Ovary (tissue), 9 donors: ENCODE measurements around the gene REELD1. TPM values are rescaled to one million over a fixed set of nuclear protein-coding genes. Genes with fewer than 3 reads are reported as not detected.

Experiments used
- DNase-seq, 5 donors: peaks; one replicate each; pipeline ENCODE4 v3.0.0-alpha.2; 2019 to 2020
- H3K27ac ChIP-seq, 2 donors: fragments of 200-600 bp; one replicate each; pipeline versions ENCODE4 v1.5.1 to v1.8.0; 2019 to 2022
- H3K27me3 ChIP-seq: fragments of 200-600 bp; one replicate; pipeline ENCODE4 v1.8.0; 2022
- H3K36me3 ChIP-seq: fragments of 200-600 bp; sonication (generic); one replicate; pipeline ENCODE4 v1.5.1; 2019
- H3K4me1 ChIP-seq: one replicate; pipeline ENCODE4 v1.8.1; 2013; ENCODE audit warnings: mild to moderate bottlenecking, moderate library complexity; ENCODE audit not compliant: insufficient read depth
- H3K4me3 ChIP-seq: fragments of 200-600 bp; sonication (generic); one replicate; pipeline ENCODE4 v1.5.1; 2017
- H3K9me3 ChIP-seq, 2 donors: fragments of 200-600 bp in 1 of 2; sonication (generic) in 1 of 2; one replicate each; pipeline versions ENCODE4 v1.5.1 to v1.8.1; 2013 to 2019; ENCODE audit warnings: mild to moderate bottlenecking in 1 of 2, moderate library complexity in 1 of 2
- CTCF ChIP-seq, 3 donors: fragments of 450-650 bp in 2 of 3; fragments of 200-600 bp in 1 of 3; IDR thresholded peaks; one replicate each; pipeline versions ENCODE4 v1.5.1 to v1.8.0; 2016 to 2022; ENCODE audit warnings: antibody characterized with exemption in 3 of 3, mild to moderate bottlenecking in 1 of 3
- EP300 ChIP-seq: sonication (generic); formaldehyde crosslinking; IDR thresholded peaks from one replicate; pipeline ENCODE4 v1.6.1; 2017; ENCODE audit warnings: antibody characterized with exemption
- POLR2A ChIP-seq: fragments of 450-650 bp; IDR thresholded peaks from one replicate; pipeline ENCODE4 v1.6.1; 2017; ENCODE audit warnings: antibody characterized with exemption, mild to moderate bottlenecking, moderate library complexity
- WGBS, 3 donors: extraction: QIAGEN DNeasy Blood & Tissue Kit in 1 of 3; methylation state at CpG; one replicate each; pipeline versions ENCODE4 v1.1.5 to v1.1.7; 2013 to 2017; 5-methylcytosine and 5-hydroxymethylcytosine counted together
- intact Hi-C, 4 donors: fragments of 100-400 bp; cut with DNase I; formaldehyde crosslinking; loops; one replicate each; pipeline versions ENCODE4 v1.11.0 to v1.15.1; 2022 to 2023
- polyA plus RNA-seq, 2 donors: library from polyadenylated mRNA; stranded (reverse); fragments of 200-250 nt in 1 of 2; fragments of 350-450 nt in 1 of 2; fragmentation: Illumina TruSeq in 1 of 2; extraction: RNeasy Lipid Tissue Mini Kit (QIAGEN cat#74804) in 1 of 2; gene quantifications; one replicate each; pipeline ENCODE4 v1.2.3, GENCODE V29; 2013 to 2014
- total RNA-seq, 7 donors: library from RNA; depleted of rRNA in 2 of 7; stranded (reverse); fragments of >200 nt in 2 of 7; fragmentation: NEBNext Ultra II Directional in 3 of 7; extraction: Animal tissue kit (Norgen Biotek cat#: 25700) in 3 of 7; gene quantifications; one replicate each; pipeline versions ENCODE4 v1.1.0 to v1.2.4, GENCODE V29; 2016 to 2023
- donor health status: DM: no; HTN: no; CAD: no; lungs with moderate emphysema.
- donor health status: DM: no; HTN: no; CAD: no.
- donor health status: Bipolar disorder and iron deficiency.
- donor health status: DM: yes; HTN: yes; CAD: no.
- donor health status: DM: no; HTN: no; CAD: no.
- donor health status: DM: yes; HTN: yes; CAD: no.

Gene REELD1
- total and polyA plus RNA-seq, 9 donors = 0.15 to 0.95 (median 0.38) TPM; not detected in 5

- H3K4me1 ChIP-seq = no peaks in the 10 kb centered on the region
- H3K27ac ChIP-seq = no peak overlapping the region
- H3K9me3 ChIP-seq = no peaks in the 10 kb centered on the region
- intact Hi-C loops = no loop called here
- TF ChIP-seq EP300 (no peak), CTCF (IDR thresholded peaks at IDR 0.05) (no peak), POLR2A (no peak)
- H3K36me3 ChIP-seq = no peaks in the 10 kb centered on the region
- no peaks in the 10 kb centered on the region for H3K27me3 ChIP-seq
- no peak overlapping the region for H3K4me3 ChIP-seq
- WGBS, 3 donors = 83 to 88% (median 84%) methylated on average over 9 of the region's 9 CpGs
- DNase-seq = no peak
Observed at GRCh38 chr4:146191766-146192458, 22.4 kb upstream of the REELD1 start.

- Histone ChIP-seq H3K27ac (no peak overlapping the region), H3K4me1 (no peaks in the 10 kb centered on the region), H3K27me3 (no peaks in the 10 kb centered on the region), H3K36me3 (no peaks in the 10 kb centered on the region), H3K9me3 (no peaks in the 10 kb centered on the region), H3K4me3 (no peak overlapping the region)
- DNase-seq = no peak
- 81 to 85% (median 83%) methylated on average over 5 of the region's 5 CpGs for WGBS, 3 donors
- TF ChIP-seq EP300 (no peak), POLR2A (no peak), CTCF (IDR thresholded peaks at IDR 0.05) (no peak)
- intact Hi-C loops = no loop called here
Observed at GRCh38 chr4:146193628-146194027, 20.7 kb upstream of the REELD1 start.

- Histone ChIP-seq H3K4me1 (no peaks in the 10 kb centered on the region), H3K4me3 (no peak overlapping the region), H3K36me3 (no peaks in the 10 kb centered on the region), H3K27ac (no peak overlapping the region), H3K9me3 (no peaks in the 10 kb centered on the region), H3K27me3 (no peaks in the 10 kb centered on the region)
- TF ChIP-seq CTCF (IDR thresholded peaks at IDR 0.05) (no peak), POLR2A (no peak), EP300 (no peak)
- intact Hi-C loops = no loop called here
- DNase-seq = no peak
Observed at GRCh38 chr4:146194212-146194611, 20.1 kb upstream of the REELD1 start.

- Histone ChIP-seq H3K4me1 (no peaks in the 10 kb centered on the region), H3K4me3 (no peak overlapping the region), H3K9me3 (no peaks in the 10 kb centered on the region), H3K27ac (no peak overlapping the region), H3K36me3 (no peaks in the 10 kb centered on the region), H3K27me3 (no peaks in the 10 kb centered on the region)
- TF ChIP-seq POLR2A (no peak), CTCF (IDR thresholded peaks at IDR 0.05) (no peak), EP300 (no peak)
- 82 to 88% (median 86%) methylated on average over 2 of the region's 2 CpGs for WGBS, 3 donors
- DNase-seq = no peak
- intact Hi-C loops = no loop called here
Observed at GRCh38 chr4:146202665-146203064, 11.7 kb upstream of the REELD1 start.
